Dermis blood vessel endothelial cell (primary cell): ENCODE data around the gene TNIP1. TPM values are rescaled to one million over a fixed set of nuclear protein-coding genes. Genes with fewer than 3 reads are reported as not detected.

ENCODE experiments used
- DNase-seq: peaks from one replicate; pipeline ENCODE4 v3.0.0; 2010
- total RNA-seq: library from RNA; depleted of rRNA; stranded (reverse); fragments of >200 nt; gene quantifications from 2 replicates; pipeline ENCODE4 v1.2.3, GENCODE V29; 2014

Gene TNIP1
- total RNA-seq, 1 donor from 2014 or later, result 104 TPM

DNA sequence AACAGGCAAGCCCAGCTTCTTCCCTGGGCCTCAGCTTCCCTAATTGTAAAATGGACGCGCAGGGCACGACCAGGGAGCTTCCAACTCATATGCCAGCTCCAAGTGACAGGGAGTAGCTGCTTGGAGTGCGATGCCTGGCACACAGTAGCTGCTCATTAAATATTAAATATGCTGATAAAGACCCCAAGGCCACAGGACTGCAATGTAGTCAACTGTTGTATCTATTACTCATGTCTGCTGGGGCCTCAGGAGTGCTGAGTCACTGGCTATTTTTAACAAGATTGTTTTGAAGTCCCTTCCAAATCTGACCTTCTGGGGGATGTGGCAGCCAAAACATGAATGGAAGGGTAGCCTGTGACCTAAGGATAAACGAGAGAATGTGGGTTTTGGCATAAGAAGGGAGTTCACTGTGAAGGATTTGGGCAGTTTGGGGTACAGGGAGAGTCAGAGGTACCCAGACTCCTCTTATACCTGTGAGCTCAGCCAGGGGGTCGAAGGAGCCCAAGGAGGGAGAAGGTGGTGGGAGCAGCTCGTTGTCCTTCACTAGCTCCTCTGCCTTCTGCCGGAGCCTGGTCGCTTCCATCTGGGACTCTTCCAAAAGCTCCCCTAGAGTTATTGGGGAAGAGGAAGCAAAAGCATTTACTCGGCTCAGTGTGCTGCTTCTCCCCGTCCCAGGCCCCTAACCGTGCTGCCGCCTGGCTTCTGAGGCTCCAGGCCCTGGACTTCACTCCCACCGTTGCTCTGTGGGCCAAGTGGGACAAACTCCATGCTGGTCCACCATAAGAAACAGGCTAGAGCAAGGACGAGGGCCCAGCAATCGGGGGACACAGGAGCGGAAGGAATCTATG is 17.5 kb downstream of the TNIP1 start:
- DNase-seq, result peak; percentile 81

DNA sequence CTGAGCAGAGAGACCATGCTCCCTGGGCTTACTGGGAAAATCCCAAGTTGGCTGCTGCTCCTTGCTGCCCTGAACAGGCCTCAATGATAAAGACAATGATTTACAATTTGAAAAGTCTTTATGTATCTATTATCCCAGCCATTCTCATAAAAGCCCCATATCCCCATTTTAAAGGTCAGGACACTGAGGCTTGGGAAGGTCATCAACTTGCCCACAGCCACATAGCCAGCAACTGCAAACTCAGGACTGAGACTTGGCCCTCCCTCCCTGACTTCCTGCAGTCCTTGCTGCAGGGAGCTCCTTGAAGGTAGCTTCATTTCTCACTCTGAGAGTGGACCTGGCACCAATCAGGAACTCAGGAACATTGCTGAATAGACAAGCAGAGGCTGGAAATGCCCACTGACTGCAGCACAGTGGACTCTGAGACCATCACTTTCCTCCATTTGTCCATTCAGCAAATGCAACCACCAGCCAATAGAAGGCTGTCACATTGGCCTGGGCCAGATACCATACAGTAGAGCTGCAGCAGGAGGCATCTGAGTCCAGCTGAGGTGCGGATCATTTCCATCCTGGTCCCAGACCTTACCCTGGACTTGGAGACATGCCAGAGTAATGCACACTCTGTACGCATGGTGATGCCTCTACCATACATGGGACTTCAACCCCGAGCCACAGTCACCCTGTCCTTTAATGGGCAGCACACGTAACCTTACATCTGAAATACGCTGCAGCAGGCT is 18.3 kb downstream of the TNIP1 start:
- DNase-seq, result no peak

DNA sequence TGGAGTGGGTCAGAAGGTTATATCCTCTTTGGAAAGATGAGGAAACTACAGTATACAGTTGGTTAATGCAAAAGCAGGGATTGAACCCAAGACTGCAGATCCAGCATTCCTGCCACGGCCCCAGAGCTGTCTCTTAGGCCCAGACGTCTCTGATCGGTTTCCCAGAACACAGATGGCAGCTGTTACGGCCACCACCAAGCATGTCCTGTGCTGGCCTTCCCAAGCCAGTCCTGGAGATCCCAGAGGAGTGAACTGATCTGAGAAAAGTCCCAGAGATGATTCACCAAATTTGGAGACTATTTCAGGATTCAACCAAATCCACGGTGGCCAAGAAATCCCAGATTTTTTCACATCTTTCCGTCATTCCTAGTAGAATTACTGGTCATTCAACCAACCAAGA is 20.1 kb downstream of the TNIP1 start:
- DNase-seq, result no peak

DNA sequence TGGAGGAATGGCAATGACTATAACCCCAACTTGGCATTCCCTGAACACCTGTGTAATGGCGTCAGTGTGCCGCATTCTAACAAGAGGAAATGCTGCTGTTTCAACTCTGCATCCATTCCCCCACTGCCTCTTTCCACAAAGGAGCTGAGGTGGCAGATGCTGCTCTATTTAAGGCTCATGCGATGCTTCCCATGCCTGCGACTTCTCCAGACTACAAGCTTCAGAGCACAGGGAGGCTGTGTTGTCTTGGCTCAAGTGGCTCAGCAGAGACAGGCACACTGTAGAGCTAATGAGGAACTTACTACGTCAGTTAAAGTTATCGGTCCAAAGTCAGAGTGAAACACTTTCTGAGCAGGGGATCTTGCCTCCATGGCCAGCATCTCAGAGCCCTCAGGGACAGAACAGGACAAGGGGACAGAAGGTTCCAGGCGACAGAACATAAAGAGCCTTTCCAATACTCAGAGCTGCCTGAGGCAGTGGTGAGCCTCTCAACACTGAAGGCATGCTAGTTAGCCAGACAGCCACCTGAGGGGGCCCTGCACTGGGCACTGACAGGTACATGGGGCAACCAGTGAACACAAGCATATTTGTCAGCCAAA is 21.8 kb downstream of the TNIP1 start:
- no peak for DNase-seq

DNA sequence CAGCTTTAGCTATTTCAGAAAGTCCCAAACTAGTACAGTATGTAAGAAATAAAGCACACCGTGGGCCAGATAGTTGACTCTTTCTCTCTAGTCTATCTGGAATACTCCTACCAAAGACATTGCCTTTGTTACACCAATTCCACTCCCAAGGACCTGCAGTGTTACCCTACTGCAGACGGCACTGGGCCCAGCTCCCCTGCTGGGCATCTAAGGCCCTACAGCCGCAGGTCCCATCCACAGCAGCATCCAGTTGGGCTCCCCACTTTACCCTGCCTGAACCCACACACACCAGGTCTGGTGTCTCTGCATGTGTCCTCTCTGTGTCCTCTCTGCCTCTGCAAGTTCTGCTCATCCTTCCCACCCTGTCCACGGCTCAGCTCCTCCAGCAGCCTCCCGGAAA is 22.5 kb downstream of the TNIP1 start:
- DNase-seq, result no peak

DNA sequence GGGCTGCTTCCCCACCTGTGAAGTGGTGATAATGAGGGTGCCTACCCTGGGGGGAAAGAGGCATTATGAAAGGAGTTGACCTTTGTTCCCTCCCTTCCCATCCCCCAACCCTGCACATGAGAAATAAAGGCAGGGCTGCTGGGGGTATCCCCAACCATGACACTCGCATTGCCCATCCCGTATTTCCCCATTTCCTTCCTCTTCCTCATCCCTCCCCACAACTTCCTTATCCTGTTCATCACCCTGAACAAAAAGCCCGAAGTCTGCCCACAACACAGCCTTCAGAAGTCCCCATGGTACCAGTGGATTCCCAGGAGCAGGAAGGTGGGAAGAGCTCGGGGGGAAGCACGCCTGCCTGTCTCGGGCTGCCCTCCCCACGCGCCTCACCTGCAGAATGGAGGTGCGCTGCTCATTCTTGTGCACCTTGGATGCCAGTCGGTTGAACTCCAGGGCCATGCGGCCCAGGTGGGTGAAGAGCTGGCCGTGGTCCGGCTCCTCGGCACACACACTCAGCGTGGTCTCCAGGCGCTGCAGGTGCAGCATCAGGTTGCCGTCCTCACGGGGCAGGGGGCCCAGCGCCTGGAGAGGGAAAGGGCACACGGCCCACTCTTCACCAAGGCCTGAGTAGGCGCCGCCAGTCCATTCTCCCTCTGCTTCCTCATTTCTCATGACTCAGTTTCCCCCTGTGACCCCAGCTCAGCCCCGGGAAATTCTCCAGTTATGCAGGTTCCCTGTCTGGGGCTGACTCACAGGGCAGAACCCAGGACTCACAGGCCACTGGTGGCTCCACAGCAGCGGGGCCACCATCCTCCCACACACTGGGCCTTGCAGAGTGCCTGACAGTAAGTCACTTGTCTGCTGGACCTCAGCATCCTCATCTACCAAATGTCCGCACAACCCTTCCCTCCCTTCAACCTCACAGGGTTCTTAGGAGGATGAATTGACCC is 24.2 kb downstream of the TNIP1 start:
- DNase-seq, result no peak

DNA sequence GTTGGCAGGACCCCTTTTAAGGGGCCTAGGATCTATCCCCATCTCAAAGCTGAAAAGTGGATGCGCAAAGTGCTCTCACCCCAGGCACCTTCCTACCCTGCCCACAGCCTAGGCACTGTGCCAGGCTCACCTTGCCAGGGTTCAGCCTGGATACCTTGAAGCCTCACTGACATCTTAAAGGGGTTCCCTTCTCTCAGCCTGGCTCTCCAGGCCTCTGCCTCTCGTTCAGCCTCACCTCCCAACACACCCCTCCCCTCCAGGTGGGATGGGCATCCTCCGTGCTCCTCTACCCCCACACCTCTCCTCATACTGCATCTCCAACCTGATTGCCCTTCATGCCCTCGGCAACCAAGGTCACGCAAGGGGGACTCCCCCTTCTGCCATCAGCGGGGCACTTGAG is 25.5 kb downstream of the TNIP1 start:
- DNase-seq, result no peak

DNA sequence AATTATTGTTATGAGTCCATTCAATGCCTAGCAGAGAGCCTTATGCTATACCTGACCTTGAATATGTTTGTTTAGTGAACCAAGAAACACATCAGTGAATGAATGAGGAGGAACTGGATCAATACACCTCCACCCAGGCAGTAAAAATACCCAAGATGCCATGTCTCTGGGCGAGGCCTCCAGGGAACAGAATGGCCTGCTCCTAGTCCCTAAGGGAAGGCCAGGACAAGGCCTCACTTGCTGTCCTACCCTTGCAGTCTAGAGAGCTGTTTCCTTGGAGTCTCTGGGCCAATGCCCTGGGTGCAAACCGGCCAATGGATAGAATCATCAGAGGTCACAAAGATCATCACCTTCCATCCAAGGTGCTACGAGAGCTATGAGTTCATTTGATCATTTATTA is 26.1 kb downstream of the TNIP1 start:
- no peak for DNase-seq

DNA sequence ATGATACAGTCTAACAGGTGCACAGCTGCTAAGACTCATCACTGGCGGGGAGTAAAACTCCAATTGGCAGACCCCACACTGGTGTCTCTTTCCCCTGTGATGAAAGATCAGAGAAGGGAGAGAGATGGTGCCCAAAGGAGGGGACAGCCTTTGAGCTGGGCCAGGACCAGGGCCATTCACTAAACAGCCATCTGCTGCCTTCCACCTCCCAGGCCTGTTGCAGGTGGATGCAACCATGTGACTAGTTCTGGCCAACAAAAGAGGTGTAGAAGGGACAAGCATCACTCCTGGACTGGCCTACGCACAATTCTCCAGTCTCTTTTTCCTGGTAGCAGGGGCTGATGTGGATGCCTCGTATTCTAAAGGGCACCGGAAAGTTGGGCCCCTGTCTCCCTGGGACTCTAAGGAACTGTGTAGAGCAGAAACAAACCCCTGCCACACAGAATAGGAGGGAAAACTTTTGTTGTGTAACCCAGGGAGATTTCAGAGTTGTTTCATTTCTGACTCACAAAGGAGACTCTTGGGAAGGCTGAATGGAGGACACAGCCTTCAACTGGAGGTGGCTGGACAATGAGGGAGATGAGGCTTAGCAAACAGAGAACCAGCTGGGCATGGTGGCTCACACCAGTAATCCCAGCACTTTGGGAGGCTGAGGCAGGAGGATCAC is 26.9 kb downstream of the TNIP1 start:
- DNase-seq, result no peak

DNA sequence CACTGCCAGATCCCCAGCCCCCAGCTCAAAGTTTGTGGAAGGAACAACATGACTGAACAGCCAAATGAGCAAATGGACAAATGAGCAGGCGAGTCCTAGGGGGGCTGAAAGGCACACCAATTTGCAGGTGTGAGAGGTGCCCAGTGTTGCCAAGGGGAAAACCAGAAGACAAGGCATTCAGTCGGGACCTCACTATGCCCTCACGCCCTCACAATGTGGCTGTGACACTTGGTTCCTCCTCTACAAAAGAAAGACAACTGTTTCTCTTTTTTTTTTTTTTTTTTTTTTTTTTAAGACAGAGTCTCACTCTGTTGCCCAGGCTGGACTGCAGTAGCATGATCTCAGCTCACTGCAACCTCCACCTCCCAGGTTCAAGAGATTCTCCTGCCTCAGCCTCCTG is 28.0 kb downstream of the TNIP1 start:
- DNase-seq, result no peak

DNA sequence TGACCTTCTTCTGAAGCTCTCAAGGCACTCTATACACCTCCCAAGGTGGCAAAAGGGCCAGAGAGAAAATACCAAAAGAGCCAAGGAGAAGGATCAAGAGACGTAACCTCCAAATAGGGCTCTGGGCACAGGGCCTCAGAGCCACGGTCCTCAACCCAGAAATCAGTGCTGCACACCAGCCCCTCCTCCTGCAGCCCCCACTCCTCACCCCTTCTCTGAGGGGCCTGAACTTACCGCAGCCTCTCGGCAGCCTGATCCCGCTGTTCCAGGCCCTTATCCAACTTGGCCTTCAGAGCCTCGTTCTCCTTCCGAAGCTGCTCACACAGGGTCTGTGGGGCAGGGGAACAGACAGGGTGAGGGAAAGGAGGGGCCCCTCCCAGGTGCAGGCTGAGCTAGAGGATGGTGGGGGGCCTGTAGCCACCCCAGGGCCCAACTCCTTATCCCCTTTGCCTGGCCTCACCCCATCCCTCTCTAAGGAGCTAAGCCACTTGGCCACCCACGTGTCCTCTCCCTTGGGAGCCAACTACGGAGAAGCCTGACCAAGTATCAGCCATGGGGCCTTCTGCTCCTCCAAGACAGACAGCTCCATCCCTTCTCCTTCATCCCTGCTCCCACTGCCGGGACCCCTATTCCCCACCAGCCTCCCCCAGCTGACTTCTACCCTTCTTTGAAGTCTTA is 28.8 kb downstream of the TNIP1 start:
- DNase-seq, result no peak

DNA sequence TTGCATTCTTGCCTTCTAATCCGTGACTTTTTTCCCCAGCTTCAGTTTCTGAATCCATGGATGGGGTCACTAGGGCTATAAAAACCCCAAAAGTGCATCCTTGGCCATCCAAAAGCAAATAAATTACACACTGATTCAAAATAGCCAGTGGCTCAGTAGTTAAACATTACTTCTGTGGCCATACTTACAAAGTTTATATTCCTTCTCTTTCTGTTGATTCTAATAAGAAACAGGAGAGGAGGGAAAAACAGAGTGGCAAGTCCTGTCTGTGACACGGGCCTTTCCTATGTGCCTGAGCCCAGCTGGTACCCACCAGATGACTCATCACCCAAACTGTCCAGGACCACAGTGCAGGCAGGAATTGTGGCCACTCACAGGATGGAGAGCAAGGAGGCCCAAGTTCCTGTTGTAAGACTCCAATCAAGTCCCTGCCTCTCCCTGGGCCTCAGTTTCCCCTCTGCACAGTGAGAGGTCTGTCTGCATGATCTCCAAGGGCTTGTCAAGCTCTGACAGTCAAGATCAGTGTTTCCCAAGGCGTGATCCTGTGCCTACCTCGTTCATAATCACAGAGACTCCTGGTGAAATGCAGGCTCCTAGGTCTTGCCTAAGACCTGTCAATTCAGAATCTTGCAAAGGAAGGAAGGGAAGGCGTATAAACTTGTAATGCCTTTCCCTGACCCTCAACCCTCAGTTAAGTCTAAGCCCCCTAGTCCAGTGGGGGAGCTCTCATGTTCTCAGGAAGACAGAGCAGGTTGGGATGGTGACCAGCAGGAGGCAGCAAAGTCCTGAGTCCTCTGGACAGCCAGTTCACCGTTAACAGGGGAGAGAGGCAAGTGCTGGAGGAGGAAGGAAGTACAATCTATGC is 29.5 kb downstream of the TNIP1 start:
- DNase-seq, result peak; percentile 92

DNA sequence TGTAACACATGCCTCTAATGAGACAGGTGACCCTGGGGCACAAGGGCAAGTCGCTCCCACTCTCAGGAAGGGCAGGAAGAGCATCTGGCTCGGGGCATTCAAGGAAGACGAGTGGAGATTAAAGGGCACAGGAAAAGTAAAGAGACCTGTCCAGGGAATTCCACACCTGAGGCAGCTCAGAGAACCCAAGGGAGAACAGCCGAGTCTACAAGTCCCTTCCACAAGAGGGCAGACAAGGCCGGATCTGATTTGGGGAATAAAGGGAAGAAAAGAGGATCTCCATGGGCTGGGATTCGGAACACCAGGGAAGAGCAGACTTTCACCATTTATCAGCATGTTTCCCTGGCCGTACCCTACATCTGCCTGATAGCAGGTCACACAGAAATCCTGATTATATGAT is 32.3 kb downstream of the TNIP1 start:
- DNase-seq, result peak; percentile 45

DNA sequence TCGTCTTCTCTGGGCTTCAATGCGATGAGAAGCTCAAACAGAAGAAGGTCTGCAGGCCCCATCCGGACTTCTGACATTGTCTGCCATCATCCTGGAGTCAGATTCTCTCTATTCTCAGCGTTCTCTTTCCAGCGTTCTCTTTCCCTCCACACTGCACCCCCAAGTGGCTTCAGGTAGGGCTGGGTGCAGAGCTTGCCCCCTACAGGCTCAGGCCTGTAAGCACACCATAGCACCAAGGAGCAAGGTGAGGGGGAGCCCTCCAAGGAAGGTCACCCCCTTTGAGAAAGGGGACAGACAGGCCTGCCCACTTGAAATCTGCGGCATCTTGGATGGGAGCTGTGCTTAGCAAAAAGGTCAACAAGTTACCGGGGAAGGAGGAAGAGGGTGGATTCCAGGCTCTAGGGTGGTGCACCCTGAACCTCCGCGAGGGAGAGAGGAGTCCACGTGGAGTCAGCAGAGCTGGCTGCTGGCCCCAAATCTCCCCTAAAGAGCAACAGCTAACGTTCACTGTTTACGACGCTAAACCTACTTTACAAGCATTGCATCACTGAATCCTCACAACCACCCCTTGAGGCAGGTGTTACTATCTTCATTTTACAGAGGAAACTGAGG is 32.9 kb downstream of the TNIP1 start:
- peak; percentile 54 for DNase-seq

DNA sequence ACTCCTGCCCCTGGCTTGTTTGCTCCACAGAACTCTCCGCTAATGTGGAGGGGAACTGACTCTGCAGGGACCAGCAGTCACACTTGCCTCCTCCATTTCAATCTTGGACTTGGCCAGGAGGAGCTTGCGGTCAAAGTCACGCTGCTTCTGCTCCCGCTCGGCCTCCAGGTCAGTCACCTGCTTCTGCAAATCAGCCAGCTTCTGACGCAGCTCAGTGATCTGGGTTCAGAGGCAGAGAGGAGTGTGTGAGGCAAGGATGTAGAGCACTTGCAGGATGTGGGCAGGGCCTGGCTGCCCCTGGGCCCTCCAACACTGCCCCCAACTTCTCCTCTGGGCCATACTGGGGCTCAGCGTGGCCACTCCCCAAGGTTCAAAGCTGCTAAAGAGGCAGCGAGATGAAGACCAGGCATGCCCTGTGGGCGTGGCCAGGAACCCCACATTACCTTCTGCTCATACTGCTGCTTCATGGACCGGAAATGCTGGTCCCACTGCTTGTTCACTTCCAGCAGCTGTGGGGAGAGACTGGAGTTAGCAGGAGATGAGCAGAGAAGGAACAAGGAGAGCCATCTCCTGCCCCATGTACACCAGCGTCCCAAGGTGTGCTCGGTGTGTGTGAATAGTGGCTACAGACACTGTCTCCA is 38.3 kb downstream of the TNIP1 start:
- DNase-seq, result no peak

DNA sequence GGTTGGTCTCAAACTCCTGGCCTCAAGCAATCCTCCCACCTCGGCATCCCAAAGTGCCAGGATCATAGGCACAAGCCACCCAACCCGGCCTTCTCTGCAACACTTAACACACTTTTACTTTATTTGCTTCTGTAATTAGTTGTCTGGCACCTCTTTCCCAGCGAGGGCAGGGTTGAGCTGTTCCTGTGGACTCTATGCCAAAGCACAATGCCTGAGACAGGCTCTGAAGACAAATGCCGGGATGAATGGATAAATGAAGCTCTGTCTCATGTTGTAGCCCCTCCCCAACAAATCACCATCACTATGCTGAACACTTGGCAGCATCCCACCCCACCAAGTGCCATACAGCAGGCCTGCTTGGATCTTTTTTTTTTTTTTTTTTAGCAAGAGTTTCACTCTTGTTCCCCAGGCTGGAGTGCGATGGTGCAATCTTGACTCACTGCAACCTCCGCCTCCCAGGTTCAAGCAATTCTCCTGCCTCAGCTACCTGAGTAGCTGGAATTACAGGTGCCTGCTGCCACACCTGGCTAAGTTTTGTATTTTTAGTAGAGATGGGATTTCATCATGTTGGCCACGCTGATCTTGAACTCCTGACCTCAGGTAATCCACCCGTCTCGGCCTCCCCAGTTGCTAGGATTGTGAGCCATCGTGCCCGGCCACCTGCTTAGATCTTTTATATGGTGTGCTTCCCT is 39.1 kb downstream of the TNIP1 start:
- no peak for DNase-seq

DNA sequence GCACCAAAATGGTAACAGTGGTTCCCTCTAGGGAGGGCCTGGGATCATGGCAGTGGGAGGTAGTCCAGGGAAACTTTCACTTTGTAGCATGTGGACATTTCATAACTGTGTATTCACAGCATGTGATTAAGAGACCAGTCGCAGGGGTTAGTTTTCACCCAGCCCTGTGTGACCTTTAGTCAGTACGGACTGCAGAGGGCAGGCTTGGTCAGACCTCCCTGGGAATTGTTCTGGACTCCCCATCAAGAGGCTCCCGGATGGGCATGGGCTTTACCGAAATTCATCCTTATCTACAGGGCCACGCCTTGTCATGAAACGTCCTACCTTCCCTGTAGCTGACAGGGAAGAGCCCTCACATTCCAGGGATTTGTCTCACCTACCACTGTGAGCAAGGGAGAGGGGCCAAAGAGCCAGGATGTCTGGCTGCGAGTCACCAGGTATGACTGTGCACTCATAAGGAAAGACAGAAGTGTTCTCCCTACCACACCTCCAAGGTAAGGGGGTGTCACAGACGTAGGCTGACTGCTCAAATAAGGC is 40.6 kb downstream of the TNIP1 start:
- DNase-seq, result no peak

DNA sequence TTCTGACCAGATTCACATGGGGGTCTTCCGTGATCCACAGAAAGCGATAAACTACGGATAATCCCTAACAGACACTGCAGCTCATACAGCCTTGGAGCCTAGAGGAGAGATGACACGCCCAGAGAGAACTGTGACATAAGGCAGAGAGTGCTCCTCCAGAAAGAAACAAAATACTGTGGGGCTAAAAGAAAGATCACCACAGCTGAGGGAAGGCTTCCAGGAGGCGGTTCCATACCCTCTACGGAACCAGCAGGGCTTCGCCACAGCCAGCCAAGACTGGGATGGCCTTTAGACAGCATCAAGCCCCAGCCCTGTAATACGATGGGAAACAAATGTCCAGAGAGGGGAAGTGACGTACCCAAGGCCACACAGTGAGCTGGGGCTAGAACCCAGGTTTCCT is 41.2 kb downstream of the TNIP1 start:
- DNase-seq, result no peak
